GM12874 (cell line): ENCODE measurements around the gene TSC1.

Source experiments
- TF ChIP-seq, protein P1 (sequence below): IDR thresholded peaks from 2 replicates; pipeline ENCODE4 v1.5.1; 2011; ENCODE audit warnings: low read depth, mild to moderate bottlenecking, control low read depth, low read length, moderate library complexity; ENCODE audit not compliant: insufficient read depth

TSC1 gene

DNA sequence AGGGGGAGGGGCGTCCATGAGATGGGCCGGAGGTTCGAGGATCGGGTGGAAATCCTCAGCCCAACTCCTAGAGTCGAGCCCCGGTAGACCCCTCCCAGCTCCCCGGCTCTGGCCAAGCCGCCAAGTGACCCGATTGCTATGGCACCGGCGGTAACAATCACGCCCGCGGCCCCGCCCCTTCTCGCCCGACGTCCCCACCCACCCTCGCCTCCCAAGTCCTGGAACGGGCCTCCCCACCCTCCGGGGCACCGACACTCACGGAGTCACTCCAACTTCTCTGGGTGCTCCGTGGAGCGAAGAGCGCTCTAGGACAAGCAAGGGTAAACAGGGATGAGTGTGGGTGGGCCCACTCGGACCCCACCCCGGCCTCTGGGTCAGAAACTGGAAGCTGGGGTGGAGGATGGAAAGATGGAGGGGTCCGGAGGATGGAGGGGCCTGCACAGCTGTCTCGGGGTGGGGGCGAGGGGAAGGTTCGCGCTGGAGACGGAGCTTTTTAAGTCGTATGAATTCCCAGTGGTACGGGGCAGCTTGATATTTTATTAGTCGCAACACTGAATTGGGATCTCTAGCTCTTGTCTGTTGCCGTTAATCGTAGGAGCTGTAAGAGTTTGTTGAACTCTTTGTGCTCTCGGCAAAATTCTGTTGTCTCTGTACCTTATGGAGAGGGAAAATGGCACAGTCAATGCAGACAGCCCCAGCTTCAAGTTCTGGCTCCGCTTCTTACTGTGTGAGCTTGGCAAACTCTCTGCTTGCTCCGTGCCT lies 65.5 kb downstream of the TSC1 start, which contains the start of gene SPACA9:
Gene SPACA9, plus strand, starts transcription at position 204 of the 762 bp plus-strand sequence. CDS start 5,050 bp downstream, outside the sequence.
- TF ChIP-seq, protein P1, sequence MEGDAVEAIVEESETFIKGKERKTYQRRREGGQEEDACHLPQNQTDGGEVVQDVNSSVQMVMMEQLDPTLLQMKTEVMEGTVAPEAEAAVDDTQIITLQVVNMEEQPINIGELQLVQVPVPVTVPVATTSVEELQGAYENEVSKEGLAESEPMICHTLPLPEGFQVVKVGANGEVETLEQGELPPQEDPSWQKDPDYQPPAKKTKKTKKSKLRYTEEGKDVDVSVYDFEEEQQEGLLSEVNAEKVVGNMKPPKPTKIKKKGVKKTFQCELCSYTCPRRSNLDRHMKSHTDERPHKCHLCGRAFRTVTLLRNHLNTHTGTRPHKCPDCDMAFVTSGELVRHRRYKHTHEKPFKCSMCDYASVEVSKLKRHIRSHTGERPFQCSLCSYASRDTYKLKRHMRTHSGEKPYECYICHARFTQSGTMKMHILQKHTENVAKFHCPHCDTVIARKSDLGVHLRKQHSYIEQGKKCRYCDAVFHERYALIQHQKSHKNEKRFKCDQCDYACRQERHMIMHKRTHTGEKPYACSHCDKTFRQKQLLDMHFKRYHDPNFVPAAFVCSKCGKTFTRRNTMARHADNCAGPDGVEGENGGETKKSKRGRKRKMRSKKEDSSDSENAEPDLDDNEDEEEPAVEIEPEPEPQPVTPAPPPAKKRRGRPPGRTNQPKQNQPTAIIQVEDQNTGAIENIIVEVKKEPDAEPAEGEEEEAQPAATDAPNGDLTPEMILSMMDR = no peak

DNA sequence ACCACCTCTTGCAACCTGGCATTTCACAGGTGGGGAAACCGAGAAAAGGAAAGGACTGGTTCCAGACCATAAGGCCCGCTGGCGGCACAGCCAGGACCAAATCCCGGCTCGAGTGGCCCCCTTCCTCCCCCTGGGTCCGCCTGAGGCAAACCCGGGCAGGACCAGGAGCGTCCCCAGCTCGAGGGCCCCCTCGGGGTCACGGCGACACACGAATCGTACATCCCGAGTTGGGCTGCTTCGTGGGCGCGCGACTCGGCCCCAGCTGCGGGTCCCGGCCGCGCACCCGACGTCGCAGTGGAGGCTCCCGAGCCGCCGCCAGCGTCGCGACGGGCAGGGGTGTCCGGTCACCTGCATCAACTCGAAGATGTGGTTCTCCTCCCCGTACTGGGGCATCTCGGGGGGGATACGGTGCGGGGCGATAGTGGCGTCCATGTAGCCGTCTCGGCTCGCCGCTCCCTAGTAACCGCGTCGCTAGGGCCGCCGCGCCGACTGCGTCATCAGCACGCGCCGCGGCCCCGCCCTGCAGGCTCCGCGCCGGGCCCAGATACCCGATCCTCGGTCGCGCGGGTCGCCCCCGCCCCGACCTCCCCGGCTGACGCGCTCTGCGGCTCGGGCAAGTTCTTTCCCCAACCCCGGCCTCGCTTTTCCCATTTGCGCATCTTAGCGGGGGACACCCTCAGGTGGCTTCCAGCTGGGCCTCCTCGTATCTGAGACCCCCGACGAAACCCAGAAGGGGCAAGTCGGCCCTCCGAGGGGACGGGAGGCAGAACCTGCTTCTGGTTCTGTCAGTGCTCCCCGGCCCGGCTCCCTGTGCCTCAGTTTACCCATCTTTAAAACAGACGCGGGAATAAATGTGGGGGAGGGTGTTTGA lies 66.4 kb downstream of the TSC1 start, which contains the start of gene AK8:
Gene AK8, minus strand, starts transcription at position 461 of the 871 bp plus-strand sequence. Its CDS starts 29 bp downstream, at position 432.
- TF ChIP-seq, protein P1 = no peak

DNA sequence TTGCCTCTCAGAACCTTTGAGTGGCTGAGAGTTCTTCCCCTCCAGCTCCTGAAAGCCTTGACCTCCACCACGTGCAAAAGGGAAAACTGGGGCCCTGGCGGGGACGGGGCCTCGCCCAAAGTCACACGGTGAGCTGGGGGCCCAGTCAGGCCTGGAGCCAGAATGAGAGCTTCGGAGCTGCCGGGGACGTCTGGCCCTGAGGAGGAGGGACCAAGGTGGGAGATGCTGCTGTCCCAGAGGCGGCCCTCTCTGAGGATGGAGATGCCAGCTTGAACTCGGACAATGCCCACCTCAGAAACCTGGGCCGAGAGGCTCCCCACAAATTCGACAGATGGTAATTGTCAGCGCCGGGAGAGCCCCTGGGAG lies 67.0 kb downstream of the TSC1 start:
- TF ChIP-seq, protein P1 = no peak

DNA sequence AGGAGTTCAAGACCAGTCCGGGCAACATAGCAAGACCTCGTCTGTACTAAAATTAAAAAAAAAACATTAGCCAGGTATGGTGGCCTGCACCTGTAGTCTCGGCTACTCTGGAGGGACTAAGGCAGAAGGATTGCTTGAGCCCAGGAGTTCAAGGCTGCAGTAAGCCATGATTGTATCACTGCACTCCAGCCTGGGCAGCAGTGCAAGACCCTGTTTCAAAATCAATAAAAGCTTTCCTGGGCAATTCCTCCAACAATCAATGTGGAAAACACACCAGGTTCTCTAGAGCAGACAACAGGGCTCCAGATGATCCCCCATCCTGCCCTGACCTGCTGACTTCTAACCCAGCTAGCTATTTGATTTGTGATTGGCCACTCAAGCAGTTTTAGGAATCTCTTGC lies 67.6 kb downstream of the TSC1 start:
- TF ChIP-seq, protein P1 = no peak

DNA sequence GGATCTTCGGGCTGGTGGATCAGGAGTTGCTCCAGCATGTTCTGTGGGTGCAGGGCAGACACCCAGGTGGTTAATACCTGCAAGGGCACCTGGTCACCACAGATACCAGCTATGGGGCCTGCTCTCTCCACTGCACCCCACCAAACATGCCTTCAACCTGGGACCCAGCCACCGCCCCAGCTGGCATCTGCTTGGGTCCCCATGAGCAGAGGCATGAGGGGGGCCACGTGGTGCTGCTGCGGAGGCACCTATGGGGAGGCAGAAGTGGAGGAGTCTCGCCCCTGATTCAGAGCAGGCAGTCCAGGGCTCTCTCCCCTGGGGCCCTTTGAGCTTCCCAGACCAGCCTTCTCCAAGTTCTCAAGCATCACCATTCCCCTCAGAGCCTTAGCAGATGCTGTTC lies 69.3 kb downstream of the TSC1 start:
- TF ChIP-seq, protein P1 = no peak

DNA sequence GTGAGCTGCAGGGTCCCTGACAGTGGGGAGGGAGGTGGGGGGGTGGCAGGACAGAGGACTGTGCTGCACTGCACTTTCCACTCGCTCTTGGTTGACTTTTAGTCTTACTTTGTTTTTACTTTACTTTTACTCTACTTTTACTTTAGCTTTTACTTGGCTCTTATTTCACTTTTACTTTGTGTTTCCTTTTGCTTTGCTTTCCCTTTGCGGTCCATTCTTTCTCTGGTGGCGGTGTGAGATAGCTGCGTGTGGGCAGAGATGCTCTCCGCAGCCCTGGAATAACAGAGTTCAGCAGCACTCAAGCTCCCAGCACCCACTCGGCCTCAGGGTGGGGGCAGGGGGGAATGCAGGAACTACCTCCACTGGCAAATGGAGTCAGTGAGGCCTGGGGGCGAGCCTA lies 71.0 kb downstream of the TSC1 start:
- TF ChIP-seq, protein P1 = no peak

DNA sequence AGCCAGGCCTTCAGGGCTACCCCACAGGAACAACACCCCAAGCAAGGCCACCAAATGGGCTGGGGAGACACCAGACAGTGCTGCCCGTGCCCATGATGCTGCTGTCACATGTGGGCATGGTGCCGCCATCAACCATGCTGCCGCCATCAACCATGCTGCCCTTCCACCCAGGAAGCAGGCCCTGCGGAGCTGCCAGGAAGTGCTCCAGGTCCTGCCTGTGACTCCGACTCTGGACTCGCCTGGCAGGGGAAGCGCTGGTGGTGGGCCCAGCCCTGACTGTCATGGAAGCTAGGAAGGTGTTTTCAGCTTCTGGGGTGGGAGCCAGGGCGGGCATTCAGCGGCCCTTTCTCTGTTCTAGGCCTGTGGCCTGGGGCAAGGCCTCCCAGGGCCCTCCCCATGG lies 75.2 kb downstream of the TSC1 start:
- TF ChIP-seq, protein P1 = no peak
